NCI-H82 (cell line): ENCODE data around the gene ZNF407.

Source experiments
- DNase-seq: peaks from one replicate; lab custom pipeline; 2025; lab: John Stamatoyannopoulos, UW

ZNF407 gene

DNA sequence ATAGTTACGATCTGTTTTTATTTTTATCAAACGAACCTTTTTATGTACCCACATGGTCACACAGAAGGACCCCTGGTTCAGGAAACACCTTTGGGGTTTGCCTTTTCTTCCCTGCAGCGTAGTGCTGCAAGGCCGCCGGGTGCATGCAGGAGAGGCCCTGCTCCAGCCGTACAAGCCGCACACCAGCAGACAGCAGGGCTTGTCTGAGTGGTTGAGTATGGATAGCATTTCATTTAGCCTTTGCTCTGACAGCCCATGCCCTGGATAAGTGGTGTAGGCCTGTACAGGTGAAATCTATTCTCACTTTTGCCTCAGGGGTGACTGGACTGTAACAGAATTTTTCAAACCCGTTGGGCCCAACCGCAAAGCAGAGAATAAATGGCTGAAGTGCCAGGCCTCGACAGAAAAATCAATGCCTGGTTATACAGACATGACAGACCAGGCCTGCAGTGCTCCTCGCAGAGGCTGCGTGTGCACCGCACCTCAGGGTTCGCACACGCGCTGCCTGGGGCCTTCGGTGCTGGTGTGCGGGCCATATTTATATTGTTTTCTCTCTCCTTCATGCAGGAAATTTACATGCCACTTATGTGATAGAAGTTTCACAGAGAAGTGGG, 279.1 kb downstream of the ZNF407 start:
- DNase-seq, result no peak

DNA sequence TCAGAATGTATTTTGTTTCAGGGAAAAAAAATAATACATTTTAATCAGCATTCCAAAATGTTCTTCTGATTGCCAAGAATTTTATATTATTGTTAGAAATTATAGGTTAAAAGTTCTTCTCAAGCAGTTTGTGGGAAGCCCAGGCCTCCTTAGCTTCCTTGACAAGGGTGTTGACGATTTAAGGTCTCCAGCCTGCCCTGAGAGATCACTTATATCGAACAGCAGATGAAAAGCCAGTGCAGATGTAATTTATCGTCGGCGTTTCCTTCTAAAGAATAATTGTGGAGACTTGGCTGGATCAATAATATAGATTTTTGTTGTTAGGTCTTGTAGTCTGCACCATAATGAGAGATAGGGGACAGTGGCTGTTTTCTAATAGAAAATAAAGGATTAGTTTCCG, 280.6 kb downstream of the ZNF407 start:
- DNase-seq, result no peak

DNA sequence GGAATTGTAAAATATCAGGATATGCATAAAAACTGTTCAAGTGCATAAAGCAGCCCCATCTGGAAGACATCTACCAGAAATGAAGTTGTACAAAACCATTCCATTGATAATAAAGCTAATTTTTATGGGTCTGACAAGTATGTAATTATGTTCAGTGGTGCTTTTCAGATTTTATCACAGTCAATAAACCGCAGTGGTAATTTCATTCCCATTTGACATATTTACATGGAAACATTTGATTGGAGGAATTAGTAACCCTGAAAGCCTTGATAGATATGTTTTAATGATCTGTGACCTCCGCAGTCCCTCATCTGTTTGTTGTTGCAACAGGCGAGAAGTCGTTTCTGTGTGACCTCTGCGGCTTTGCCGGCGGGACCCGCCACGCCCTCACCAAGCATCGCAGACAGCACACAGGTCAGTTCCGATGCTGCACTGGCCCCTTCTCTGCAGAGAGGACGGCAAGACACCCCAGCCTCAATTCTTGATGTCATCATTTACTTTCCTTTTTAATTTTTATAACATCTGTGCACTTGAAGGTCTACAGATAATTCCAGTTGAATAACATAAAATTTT, 283.1 kb downstream of the ZNF407 start:
- DNase-seq, result no peak

DNA sequence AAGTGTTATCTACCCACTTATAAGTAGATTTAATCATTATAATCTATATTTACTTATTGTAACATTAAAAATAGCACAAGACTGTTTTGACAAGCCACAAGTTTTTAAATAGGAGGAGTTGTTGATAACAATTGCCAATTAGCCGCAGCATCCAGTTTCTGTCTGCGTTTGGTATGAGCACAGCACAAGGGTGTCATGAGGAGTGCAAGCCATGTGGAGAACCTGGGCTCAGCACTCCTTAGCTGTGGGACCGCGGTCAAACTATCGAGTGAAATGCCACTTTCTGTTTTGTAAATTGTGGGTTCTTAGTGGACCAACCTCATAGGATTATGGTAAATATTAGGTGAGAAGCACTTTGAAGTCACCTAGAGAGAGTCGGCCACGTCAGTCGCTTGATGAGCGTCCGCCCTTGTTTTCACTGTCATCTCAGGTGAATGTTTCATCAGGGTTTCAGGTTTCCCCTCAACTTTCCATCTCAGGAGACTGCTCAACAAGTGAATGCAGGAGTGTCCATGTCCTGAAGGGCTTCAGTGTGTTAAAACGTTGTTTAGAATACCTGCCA, 294.5 kb downstream of the ZNF407 start:
- DNase-seq, result no peak

- no peak for DNase-seq
Observed at GRCh38 chr18:74895686-74896085, 298.0 kb downstream of the ZNF407 start.

- peak; percentile 37 for DNase-seq
Observed at GRCh38 chr18:74896390-74896991, 298.8 kb downstream of the ZNF407 start.

GRCh38 chr18:74897971-74898657, 300.4 kb downstream of the ZNF407 start:
- no peak for DNase-seq

GRCh38 chr18:74898965-74899364, 301.3 kb downstream of the ZNF407 start:
- no peak for DNase-seq

DNA sequence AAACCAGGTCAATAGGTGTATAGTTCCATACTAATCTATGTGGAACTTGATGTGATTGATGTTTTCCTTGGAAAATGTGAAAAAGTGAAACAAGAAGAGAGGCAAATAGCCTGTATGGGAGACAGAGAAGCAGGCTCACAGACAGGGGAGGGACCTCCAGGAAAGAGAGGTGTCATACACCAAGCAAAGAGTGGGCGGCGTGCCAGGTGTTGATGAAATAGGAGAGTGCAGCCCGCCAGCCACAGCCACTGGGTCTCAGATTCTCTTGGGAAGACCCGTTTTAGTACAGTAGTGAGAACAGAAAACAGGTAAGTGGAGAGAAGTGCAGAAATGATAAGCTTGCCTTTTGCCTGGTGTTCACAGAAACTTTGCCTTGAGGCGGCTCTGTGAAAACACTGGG, 301.9 kb downstream of the ZNF407 start:
- DNase-seq, result no peak

GRCh38 chr18:74901362-74902146, 303.9 kb downstream of the ZNF407 start:
- DNase-seq, result no peak

DNA sequence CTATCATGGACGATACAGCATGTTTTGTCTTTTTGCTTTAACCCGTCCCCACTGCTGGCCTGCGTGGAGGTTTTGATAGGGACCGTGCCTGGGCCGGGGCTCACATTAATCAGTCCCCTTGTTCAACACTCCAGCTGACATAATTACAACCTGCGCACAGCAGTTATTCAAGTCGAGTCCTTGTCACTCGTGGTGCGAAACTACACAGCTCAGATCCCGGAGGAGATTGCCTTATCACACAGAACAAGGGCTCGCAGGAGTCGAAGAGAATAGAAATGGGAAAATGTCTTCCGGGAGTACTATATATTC, 304.4 kb downstream of the ZNF407 start:
- no peak for DNase-seq

GRCh38 chr18:74905247-74905646, 307.6 kb downstream of the ZNF407 start:
- DNase-seq, result no peak

DNA sequence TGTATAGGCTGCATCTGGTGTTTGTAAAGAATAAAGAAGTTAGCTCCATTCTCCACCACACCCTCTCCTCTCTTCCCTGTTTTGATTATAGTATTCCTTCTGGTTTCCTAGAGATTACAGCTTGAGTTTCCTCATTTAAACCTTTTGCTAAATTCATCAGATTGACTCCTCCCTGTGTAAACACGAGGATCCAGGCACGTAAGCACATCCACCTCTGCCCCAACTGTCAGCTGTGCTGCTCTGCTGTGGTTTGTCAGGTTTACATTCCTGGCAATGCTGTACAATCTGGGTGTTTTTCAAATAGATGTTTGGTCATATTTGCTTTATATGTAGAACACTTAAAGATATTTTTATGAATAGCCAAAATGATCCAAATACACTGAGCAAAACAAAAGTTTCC, 308.5 kb downstream of the ZNF407 start:
- DNase-seq, result no peak

GRCh38 chr18:74914052-74914591, 316.5 kb downstream of the ZNF407 start:
- no peak for DNase-seq

- no peak for DNase-seq
Observed at GRCh38 chr18:74914648-74915047, 317.0 kb downstream of the ZNF407 start.

GRCh38 chr18:74916773-74917393, 319.2 kb downstream of the ZNF407 start:
- no peak for DNase-seq

GRCh38 chr18:74918276-74918790, 320.7 kb downstream of the ZNF407 start:
- no peak for DNase-seq

DNA sequence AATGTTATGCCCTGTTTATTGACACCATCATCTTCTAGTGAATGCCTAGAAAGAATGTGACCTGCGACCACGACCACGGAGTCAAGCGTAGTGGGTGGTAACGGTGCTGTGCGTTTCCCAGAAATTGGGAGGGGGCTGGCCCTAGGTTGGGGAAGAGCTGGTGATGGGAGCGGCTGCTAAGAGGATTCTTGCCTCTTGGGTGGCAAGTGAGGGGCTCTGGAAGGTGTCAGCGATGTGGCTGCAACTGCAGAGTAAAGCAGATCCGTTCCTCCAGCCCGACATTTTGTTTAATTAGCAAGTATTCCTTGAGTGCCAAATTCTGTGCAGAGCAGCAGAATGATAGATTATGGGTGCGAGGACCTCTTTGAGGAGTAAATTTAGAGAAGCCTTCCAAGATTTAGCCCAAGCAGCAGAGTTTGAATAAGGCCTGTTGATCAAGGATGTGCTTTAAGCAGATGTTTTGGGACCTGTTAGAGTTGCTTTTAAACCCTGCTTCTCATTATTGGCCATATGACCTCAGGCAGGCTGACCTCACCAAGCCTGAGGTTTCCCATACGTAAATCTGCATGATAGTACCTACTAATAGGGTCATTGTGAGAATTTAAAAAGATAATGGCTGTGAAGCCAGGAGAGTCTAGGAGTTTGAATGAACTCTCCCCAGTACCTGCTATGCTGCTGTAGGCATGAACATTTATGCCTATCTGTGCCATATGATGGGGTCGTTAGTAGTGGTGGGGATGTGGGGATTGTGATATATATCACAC, 323.6 kb downstream of the ZNF407 start:
- no peak for DNase-seq

GRCh38 chr18:74926051-74926450, 328.4 kb downstream of the ZNF407 start:
- DNase-seq, result no peak

GRCh38 chr18:74928194-74928968, 330.7 kb downstream of the ZNF407 start:
- DNase-seq, result no peak
